Cortex of kidney (tissue), 1 donor: ENCODE measurements around the gene TMEM54.

Experiments
- DNase-seq: peaks from one replicate; lab custom pipeline; 2025; lab: John Stamatoyannopoulos, UW

TMEM54 gene

GRCh38 chr1:32881871-32882850, 19.0 kb downstream of the TMEM54 start:
- DNase-seq: no peak

- DNase-seq: no peak
Measured at GRCh38 chr1:32881291-32881690, 19.9 kb downstream of the TMEM54 start.

GRCh38 chr1:32878637-32879041, 22.6 kb downstream of the TMEM54 start:
- no peak for DNase-seq

DNA sequence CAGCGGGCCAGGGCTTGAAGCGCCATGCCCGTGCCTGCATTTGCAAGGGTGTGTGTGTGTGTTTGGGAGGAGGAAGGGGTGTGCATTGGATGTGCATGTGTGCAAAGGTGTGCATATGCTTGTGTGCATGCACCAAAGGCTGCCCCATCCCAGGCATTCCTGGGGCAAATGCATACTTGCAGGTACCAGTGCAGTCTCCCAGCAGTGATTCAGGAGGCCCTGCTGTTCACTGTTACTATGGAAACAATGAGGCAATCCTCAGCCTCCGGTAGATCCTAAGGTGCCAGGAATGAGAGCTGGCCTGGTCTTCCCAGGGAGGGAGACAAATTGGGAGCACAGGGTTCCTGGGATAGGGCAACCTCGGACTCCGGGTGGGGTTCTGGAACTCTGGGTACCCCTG, 23.0 kb downstream of the TMEM54 start:
- DNase-seq: no peak

DNA sequence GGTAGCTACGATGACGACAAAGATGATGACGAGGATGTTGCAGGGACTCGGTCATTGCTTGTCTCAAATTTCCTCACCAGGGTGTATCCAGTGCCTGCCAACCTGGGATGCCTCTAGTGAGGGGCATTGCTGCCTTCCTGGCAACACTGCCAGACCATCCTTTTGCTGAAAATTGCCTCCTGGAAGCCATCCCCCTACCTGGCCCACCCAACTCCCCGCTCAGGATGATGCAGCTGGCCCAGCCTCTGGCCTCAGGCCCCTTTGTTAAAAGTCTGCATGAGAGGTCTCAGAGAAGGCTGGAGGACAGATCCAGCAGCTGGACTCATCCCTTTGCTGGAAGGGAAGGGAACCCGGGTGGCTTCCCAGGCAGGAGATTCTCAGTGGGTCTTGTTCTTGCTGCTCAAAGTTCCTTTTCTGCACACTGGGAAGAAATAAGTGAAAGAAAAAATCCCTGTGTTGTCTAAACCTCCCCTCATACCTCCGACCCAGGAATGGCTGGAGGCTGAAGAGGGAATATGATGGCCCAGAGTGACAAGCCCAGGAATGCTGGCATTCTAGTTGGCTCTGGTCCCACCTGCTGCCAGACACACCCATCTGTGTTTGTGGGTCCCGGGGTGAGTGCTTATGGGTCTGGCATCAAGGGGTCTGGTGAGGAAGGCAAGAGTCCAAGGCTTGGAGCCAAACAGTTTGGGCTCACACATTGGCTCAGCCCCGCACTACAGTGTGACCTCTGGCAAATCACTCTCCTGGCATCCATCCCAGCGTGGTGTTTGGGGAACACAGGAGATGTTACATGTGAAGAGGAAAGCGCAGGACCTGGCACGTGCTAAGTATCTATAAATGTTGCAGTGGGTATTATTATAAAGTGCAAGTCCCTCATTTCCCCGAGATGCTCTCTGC, 23.7 kb downstream of the TMEM54 start:
- no peak for DNase-seq

DNA sequence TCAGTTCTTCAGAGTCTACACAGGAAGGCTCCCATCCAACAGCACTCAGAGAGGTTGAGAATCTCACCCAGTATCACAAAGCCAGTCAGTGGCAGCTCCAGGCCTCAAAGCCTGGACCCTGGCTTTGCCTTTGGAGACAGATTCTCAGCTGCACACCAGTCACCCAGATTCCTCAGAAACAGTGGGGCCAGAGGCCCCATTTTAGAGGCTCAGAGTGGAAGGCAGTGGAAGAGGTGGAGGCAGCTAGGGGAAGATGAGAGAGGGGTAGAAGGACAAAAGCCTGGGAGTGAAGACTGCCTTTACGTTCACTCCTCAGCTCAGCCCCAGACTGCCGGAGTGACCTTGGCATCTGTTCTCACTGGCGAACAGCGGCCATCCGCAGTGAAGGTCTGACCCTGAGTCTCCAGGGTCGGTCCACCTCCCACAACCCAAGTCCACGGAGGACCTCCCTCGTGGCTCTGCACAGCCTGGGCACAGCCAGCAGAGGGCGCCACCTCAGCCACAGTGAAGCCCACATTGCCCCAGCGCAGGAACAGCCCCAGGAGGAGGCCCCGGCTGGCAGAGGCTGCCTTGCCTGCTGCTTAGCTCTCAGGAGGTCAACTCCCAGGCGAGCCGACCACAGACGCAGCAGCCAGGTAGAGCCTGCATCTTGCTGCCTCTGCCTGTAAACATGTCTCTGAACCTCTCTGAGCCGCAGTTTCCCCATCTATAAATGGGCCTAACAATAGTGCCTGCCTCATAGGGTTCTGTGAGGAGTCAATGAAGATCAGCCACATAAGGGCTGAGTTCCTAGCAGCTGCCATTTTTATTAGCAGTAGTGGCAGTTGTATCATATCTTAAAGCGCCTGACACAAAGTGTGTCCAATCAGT, 24.6 kb downstream of the TMEM54 start:
- DNase-seq: no peak

DNA sequence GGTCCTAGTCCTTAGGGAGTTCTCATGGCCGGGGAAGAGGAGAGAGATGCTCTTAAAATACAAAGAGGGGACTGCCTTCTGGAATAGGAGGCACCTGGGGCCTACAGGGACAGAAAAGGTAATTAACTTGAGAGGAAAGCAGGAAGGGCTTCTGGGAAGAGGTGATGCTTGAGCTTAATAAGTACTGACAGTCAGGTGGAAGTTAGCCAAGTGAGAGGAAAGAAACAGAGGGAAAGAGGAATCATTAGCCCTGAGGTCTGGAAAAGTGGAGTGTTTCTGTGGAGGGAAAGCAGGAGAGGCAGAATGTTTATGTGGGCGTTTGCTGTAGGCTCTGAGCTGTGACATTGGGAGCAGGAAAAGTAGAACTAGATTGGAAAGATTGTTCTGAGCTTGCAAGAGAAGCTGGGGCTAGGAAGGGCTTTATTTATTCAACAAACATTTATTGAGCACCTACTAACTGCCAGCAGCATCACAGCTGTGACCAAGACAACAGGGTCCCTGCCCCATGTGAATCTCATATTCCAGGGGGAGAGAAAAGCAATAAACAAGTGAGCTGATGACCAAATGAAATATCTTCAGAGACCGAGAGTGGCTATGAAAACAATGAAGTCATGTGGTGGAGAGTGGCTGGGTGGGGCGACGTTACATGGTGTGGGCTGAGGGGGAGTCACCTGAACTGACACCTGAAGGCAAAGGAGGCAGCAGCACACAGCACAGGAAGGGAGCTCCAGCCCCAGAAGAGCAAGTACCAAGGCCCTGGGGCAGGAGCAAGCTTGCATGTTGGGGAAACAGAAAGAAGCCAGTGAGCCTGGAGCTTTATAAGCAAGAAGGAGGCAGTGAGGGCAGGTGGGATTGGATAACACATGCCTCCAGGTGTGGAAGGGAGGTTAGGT, 26.1 kb downstream of the TMEM54 start:
- DNase-seq: no peak

DNA sequence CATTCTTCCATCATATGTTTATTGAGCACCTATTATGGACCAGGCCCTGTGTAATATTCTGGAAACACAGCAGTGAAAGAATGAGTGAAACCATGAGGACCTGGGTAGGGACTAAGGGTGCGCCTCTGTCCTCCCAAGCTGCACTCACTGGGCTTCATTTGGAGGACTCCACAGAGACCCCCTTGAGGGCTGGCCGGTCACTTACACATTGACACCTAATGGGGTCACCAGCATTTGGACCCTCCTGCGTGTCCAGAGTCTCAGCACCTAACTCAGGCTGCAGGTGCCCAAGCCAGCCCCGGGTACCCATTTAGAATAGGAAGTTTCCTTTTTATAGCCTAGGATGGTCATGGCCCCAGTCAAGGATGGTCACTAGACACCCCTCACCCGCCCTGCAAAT, 27.7 kb downstream of the TMEM54 start:
- DNase-seq: no peak

GRCh38 chr1:32872192-32872460, 29.1 kb downstream of the TMEM54 start:
- no peak for DNase-seq

GRCh38 chr1:32871364-32872191, 29.6 kb downstream of the TMEM54 start:
- DNase-seq: no peak

- DNase-seq: no peak
Measured at GRCh38 chr1:32870615-32871363, 30.4 kb downstream of the TMEM54 start, which contains the start of gene FNDC5. Gene FNDC5, minus strand, starts transcription at chr1:32870912.

- DNase-seq: no peak
Measured at GRCh38 chr1:32869923-32870614, 31.1 kb downstream of the TMEM54 start.

DNA sequence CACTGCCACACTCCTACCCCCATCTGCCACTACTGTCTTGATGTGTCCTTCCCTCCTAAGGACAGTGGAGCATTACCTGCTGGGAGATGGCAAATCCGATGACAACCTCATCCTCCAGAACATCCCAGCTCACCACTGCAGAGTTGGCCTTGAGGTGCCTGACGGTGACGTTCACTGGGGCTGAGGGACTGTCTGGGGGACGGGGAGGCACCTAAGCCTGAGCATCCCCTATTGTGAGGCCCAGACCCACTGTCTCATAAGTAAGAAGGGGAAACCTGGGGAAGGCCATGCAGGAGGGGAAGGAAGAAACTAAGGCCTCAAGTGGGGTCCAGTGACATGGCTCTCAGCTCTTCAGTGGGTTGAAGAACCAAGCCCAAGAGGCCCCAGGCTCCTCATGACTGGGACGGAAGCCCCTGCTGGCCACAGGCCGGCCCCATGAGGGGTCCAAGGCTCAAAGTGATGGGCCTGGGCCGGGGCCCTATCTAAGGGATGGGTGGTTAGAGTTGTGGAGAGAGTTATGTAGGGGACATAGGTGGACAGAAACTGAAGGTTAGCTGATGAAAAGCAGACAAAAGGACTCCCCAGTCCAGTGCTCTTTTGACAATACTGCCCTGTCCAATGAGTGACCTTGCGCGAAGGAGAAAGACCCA, 32.3 kb downstream of the TMEM54 start:
- no peak for DNase-seq

- DNase-seq: no peak
Measured at GRCh38 chr1:32868085-32868484, 33.1 kb downstream of the TMEM54 start.

GRCh38 chr1:32867671-32868070, 33.5 kb downstream of the TMEM54 start:
- no peak for DNase-seq

DNA sequence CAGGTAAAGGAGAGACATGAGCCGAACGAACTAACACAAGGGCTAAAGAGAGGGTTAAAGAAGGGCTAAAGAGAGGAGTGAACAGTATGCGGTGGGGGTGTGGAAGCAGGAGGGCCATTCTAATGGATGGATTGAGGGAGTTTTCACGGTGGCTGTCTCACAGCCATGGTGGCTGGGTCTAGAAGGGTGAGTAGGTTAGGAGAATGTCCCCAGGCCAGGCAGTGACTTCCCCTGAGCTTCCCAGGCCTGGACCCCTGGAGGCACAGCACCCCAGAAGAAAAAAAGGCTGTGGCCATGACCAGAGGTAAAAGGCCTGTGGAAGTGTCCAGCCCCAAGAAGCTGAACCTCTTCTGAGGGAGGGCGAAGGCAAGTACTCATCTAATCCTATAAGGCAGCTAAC, 34.0 kb downstream of the TMEM54 start:
- no peak for DNase-seq

DNA sequence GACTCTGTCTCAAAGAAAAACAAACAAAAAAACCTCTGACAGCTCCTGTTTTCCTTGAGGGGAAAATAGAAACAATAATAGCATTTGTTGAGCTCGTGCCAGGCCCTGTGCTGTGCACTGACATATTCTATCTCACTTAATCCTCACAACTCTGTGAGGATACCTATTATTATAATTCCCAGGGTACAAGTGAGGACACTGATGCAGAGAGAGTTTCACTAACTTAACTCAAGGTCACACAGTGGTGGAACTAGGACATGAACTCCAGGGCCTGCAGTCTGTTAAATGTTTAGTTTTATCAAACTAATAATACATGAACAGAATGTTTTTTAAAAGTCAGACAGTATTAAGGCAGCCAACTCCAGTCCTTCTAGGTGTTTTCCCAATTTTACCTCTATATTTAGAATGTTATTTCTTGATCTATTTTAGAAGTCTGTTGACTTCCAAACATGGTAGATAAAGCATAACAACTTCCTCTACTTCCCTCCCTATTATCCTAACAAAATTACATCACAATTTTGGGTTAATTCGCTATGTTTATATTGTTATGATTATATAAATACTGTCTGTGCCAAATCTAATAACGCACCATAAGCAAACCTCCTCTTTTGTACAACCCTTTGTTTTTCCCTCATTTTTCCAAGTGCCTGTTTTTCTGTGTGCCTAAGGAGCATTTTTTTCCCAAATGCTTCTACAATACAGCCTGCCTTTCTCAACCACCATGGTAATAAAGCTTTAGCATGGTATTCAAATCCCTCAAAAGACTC, 35.4 kb downstream of the TMEM54 start:
- no peak for DNase-seq
